ENCODE results near the gene COLEC11. TPM values are rescaled to one million over a fixed set of nuclear protein-coding genes. Genes with fewer than 3 reads are reported as not detected.

COLEC11 gene
- total RNA-seq, 1 experiment from 2014 or later: not detected

GRCh38 chr2:3581367-3582262, 13.3 kb upstream of the COLEC11 start:
- CTCF ChIA-PET: no interaction called here
- no peak overlapping the region for H3K27ac Mint-ChIP-seq (ENCODE audit: unreplicated experiment)
- peaks cover 33% of the 10 kb centered on the region for H3K4me1 Mint-ChIP-seq (ENCODE audit: low read depth, unreplicated experiment)
- H3K4me3 Mint-ChIP-seq (ENCODE audit: low read depth, unreplicated experiment): no peak overlapping the region
- no peaks in the 10 kb centered on the region for H3K27me3 Mint-ChIP-seq (ENCODE audit: unreplicated experiment)
- TF ChIP-seq CTCF (IDR thresholded peaks at IDR 0.05; ENCODE audit: unreplicated experiment): no peak
- H3K36me3 Mint-ChIP-seq (ENCODE audit: insufficient read depth, unreplicated experiment): peaks cover 62% of the 10 kb centered on the region
- DNase-seq: no peak
- H3K9me3 Mint-ChIP-seq (ENCODE audit: low read depth, unreplicated experiment): no peaks in the 10 kb centered on the region
- BruUV-seq (replicated peaks): no TSS peak
- intact Hi-C loops (cut with micrococcal nuclease; ENCODE audit: unreplicated experiment): no loop called here

- Mint-ChIP-seq H3K9me3 (ENCODE audit: low read depth, unreplicated experiment) (no peaks in the 10 kb centered on the region), H3K36me3 (ENCODE audit: insufficient read depth, unreplicated experiment) (peaks cover 37% of the 10 kb centered on the region), H3K4me1 (ENCODE audit: low read depth, unreplicated experiment) (peaks cover 8% of the 10 kb centered on the region), H3K27ac (ENCODE audit: unreplicated experiment) (no peak overlapping the region), H3K4me3 (ENCODE audit: low read depth, unreplicated experiment) (no peak overlapping the region), H3K27me3 (ENCODE audit: unreplicated experiment) (no peaks in the 10 kb centered on the region)
- intact Hi-C loops (cut with micrococcal nuclease; ENCODE audit: unreplicated experiment): no loop called here
- no peak for TF ChIP-seq CTCF (IDR thresholded peaks at IDR 0.05; ENCODE audit: unreplicated experiment)
- no TSS peak for BruUV-seq (replicated peaks)
- DNase-seq: no peak
- CTCF ChIA-PET: no interaction called here
Measured at GRCh38 chr2:3584076-3584475, 10.8 kb upstream of the COLEC11 start.

DNA sequence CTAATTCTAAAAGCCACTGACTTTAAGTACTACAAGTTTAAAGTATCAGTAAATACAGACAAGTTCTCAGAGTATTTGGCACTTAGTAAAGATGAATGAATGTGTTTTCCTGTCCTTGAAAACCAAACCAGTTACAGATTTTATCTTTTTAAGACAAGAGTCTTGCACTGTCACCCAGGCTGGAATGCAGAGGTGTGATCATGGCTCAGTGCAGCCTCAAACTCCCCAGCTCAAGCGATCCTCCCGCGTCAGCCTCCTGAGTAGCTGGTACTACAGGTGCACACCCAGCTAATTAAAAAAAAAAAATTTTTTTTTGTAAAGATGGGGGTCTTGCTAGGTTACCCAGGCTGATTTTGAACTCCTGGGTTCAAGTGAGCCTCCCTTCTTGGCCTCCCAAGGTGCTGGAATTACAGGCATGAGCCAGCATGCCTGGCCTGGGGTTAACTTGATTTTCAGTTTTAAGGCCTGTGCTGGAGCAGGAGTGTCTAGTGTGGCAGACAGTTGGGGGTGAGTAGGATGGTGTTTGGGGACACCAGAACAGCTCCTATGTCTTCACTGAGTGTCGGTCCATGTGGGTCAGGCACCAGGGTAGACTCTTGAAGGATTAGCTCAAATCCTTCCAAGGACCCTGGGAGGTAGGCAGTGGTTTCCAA, 10.2 kb upstream of the COLEC11 start:
- TF ChIP-seq CTCF (IDR thresholded peaks at IDR 0.05; ENCODE audit: unreplicated experiment): no peak
- H3K27me3 Mint-ChIP-seq (ENCODE audit: unreplicated experiment): no peaks in the 10 kb centered on the region
- CTCF ChIA-PET: interaction anchor here (0.5 to 0.6 kb wide), 2 partner anchors 11 to 80 kb away, joined by 3 to 4 read pairs; no protein-coding TSS in a partner anchor
- H3K9me3 Mint-ChIP-seq (ENCODE audit: low read depth, unreplicated experiment): no peaks in the 10 kb centered on the region
- no TSS peak for BruUV-seq (replicated peaks)
- peaks cover 2% of the 10 kb centered on the region for H3K4me1 Mint-ChIP-seq (ENCODE audit: low read depth, unreplicated experiment)
- H3K36me3 Mint-ChIP-seq (ENCODE audit: insufficient read depth, unreplicated experiment): peaks cover 31% of the 10 kb centered on the region
- intact Hi-C loops (cut with micrococcal nuclease; ENCODE audit: unreplicated experiment): no loop called here
- H3K4me3 Mint-ChIP-seq (ENCODE audit: low read depth, unreplicated experiment): no peak overlapping the region
- no peak overlapping the region for H3K27ac Mint-ChIP-seq (ENCODE audit: unreplicated experiment)
- DNase-seq: no peak

GRCh38 chr2:3585261-3586109, 9.4 kb upstream of the COLEC11 start:
- H3K27me3 Mint-ChIP-seq (ENCODE audit: unreplicated experiment): no peaks in the 10 kb centered on the region
- H3K27ac Mint-ChIP-seq (ENCODE audit: unreplicated experiment): no peak overlapping the region
- peaks cover 23% of the 10 kb centered on the region for H3K36me3 Mint-ChIP-seq (ENCODE audit: insufficient read depth, unreplicated experiment)
- no peak overlapping the region for H3K4me3 Mint-ChIP-seq (ENCODE audit: low read depth, unreplicated experiment)
- no TSS peak for BruUV-seq (replicated peaks)
- intact Hi-C loops (cut with micrococcal nuclease; ENCODE audit: unreplicated experiment): no loop called here
- no peak for TF ChIP-seq CTCF (IDR thresholded peaks at IDR 0.05; ENCODE audit: unreplicated experiment)
- CTCF ChIA-PET: interaction anchor here (0.6 to 0.7 kb wide), 2 partner anchors 12 to 408 kb away, joined by 3 read pairs; no protein-coding TSS in a partner anchor
- H3K9me3 Mint-ChIP-seq (ENCODE audit: low read depth, unreplicated experiment): no peaks in the 10 kb centered on the region
- H3K4me1 Mint-ChIP-seq (ENCODE audit: low read depth, unreplicated experiment): no peaks in the 10 kb centered on the region
- no peak for DNase-seq
